RPMI8226 (cell line): ENCODE data around the gene TGM2.

Experiments used
- DNase-seq: peaks from one replicate; pipeline ENCODE4 v3.0.0-alpha.2; 2015

TGM2 gene

GRCh38 chr20:38165089-38165965 lies at the start of gene TGM2:
Gene TGM2 (minus strand): TSS chr20:38165270. CDS start chr20:38165198, 72 bp downstream.
- peak; percentile 82 for DNase-seq

- no peak for DNase-seq
Measured at GRCh38 chr20:38214256-38215193, 49.5 kb upstream of the TGM2 start.

- no peak for DNase-seq
Measured at GRCh38 chr20:38213607-38213940, 48.5 kb upstream of the TGM2 start.

GRCh38 chr20:38212806-38213606 lies 47.9 kb upstream of the TGM2 start:
- no peak for DNase-seq

GRCh38 chr20:38211200-38212097 lies 46.4 kb upstream of the TGM2 start:
- DNase-seq = no peak

GRCh38 chr20:38210741-38211140 lies 45.7 kb upstream of the TGM2 start:
- no peak for DNase-seq

GRCh38 chr20:38209736-38210405 lies 44.8 kb upstream of the TGM2 start:
- DNase-seq = no peak

- DNase-seq = no peak
Measured at GRCh38 chr20:38209054-38209675, 44.1 kb upstream of the TGM2 start.

- no peak for DNase-seq
Measured at GRCh38 chr20:38208523-38208922, 43.5 kb upstream of the TGM2 start.

- no peak for DNase-seq
Measured at GRCh38 chr20:38208088-38208487, 43.0 kb upstream of the TGM2 start.

- no peak for DNase-seq
Measured at GRCh38 chr20:38207621-38208020, 42.6 kb upstream of the TGM2 start.

GRCh38 chr20:38205001-38205400 lies 39.9 kb upstream of the TGM2 start:
- no peak for DNase-seq

- no peak for DNase-seq
Measured at GRCh38 chr20:38203981-38204357, 38.9 kb upstream of the TGM2 start.

GRCh38 chr20:38203337-38203980 lies 38.4 kb upstream of the TGM2 start:
- DNase-seq = no peak

GRCh38 chr20:38202982-38203293 lies 37.9 kb upstream of the TGM2 start:
- no peak for DNase-seq

GRCh38 chr20:38202153-38202981 lies 37.3 kb upstream of the TGM2 start:
- no peak for DNase-seq

GRCh38 chr20:38201356-38201755 lies 36.3 kb upstream of the TGM2 start:
- no peak for DNase-seq

GRCh38 chr20:38200646-38201045 lies 35.6 kb upstream of the TGM2 start:
- no peak for DNase-seq
